ENCODE results near the gene SERINC5.

The SERINC5 gene

DNA sequence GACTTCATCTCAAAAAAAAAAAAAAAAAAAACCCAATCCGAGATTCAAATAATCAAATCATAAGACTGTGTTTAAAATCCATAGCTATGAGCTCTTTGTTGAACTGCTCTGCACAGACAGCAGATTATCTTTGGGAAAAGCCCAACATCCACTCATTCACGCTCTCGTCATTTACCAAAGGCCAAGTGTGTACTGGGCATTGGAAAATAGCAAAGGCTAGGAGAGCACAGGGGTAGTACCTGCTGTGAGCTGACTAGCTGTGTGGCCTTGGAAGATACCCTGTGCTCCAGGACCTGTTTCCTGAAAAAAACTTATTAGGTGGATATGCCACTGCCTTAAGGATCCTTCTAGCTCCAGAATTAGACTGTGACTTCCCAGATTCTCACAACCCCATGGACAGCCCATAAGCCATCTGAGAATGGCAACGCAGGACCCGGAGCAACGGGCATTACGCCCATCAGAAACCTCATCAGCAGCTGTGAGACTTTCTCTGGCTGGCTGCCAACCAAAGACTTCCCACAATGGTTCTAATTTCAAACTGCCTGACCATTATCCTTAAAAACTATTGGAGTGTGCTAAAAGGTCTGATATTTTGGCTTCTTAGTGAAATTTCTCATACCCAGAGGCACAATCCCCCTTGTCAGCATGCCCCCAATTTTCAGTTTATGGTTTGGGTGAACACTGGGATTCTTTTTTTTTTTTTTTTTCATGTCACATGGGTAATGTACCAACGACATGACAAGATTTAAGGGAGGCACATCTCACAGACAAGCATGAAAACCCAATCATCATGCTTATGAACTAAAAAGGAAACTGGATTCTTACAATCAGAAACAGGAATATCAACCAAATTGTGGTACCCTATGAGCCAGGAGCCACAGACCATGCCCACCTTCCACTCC lies 16.8 kb downstream of the SERINC5 start:
- no peaks in the 10 kb centered on the region for H3K27me3 ChIP-seq (ENCODE audit: insufficient read depth, low read depth, severe bottlenecking)
- H3K27ac ChIP-seq, result no peak overlapping the region
- no peak overlapping the region for H3K4me3 ChIP-seq (ENCODE audit: low read depth, low read length)
- H3K9me3 ChIP-seq (ENCODE audit: severe bottlenecking), result peaks cover 6% of the 10 kb centered on the region
- no peak for TF ChIP-seq CTCF (IDR thresholded peaks at IDR 0.05; ENCODE audit: low read depth, low read length)
- no peak for DNase-seq
- no peaks in the 10 kb centered on the region for H3K36me3 ChIP-seq

GRCh38 chr5:80238097-80238496 lies 17.8 kb downstream of the SERINC5 start:
- no peak overlapping the region for H3K4me3 ChIP-seq (ENCODE audit: low read depth, low read length)
- no peaks in the 10 kb centered on the region for H3K27me3 ChIP-seq (ENCODE audit: insufficient read depth, low read depth, severe bottlenecking)
- no peak for TF ChIP-seq CTCF (IDR thresholded peaks at IDR 0.05; ENCODE audit: low read depth, low read length)
- no peak overlapping the region for H3K27ac ChIP-seq
- H3K9me3 ChIP-seq (ENCODE audit: severe bottlenecking), result peaks cover 6% of the 10 kb centered on the region
- no peak for DNase-seq
- no peaks in the 10 kb centered on the region for H3K36me3 ChIP-seq

DNA sequence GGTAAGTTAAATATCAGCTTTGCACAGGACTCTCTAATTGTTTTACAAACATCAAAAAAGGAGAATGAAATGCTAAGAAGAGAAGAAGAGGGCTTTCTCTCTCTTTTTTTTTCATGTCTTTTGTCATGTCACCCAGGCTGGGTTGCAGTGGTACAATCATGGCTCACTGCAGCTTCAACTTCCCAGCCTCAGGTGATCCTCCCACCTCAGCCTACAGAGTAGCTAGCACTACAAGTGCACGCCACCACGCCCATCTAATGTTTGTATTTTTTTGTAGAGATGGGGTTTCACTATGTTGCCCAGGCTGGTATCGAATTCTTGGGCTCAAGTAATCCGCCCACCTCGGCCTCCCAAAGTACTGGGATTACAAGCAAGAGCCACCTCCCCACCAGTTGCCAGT lies 18.6 kb downstream of the SERINC5 start:
- H3K27me3 ChIP-seq (ENCODE audit: insufficient read depth, low read depth, severe bottlenecking), result no peaks in the 10 kb centered on the region
- TF ChIP-seq CTCF (IDR thresholded peaks at IDR 0.05; ENCODE audit: low read depth, low read length), result no peak
- no peak overlapping the region for H3K4me3 ChIP-seq (ENCODE audit: low read depth, low read length)
- no peak overlapping the region for H3K27ac ChIP-seq
- DNase-seq, result no peak
- H3K9me3 ChIP-seq (ENCODE audit: severe bottlenecking), result no peaks in the 10 kb centered on the region
- H3K36me3 ChIP-seq, result no peaks in the 10 kb centered on the region

GRCh38 chr5:80234116-80234948 lies 21.5 kb downstream of the SERINC5 start:
- Histone ChIP-seq H3K27ac (no peak overlapping the region), H3K9me3 (ENCODE audit: severe bottlenecking) (no peaks in the 10 kb centered on the region), H3K36me3 (no peaks in the 10 kb centered on the region), H3K4me3 (ENCODE audit: low read depth, low read length) (no peak overlapping the region), H3K27me3 (ENCODE audit: insufficient read depth, low read depth, severe bottlenecking) (no peaks in the 10 kb centered on the region)
- DNase-seq, result no peak
- no peak for TF ChIP-seq CTCF (IDR thresholded peaks at IDR 0.05; ENCODE audit: low read depth, low read length)

- Histone ChIP-seq H3K36me3 (no peaks in the 10 kb centered on the region), H3K9me3 (ENCODE audit: severe bottlenecking) (no peaks in the 10 kb centered on the region), H3K27me3 (ENCODE audit: insufficient read depth, low read depth, severe bottlenecking) (no peaks in the 10 kb centered on the region), H3K4me3 (ENCODE audit: low read depth, low read length) (no peak overlapping the region), H3K27ac (no peak overlapping the region)
- TF ChIP-seq CTCF (IDR thresholded peaks at IDR 0.05; ENCODE audit: low read depth, low read length), result no peak
- DNase-seq, result no peak
These were observed 24.2 kb downstream of the SERINC5 start for GRCh38 chr5:80231693-80232092.
